T-helper 1 cell treated with Interleukin-12 subunit alpha and Interleukin-12 subunit beta and Interleukin-4 antibody, amounts not matched to agents 30 μg/mL and 1 μg/mL, for 36 hours (primary cell): ENCODE results near the gene CNTF.

Experiments
- H3K27ac Mint-ChIP-seq: one replicate; pipeline ENCODE4 v1.8.0; 2021; ENCODE audit warnings: mild to moderate bottlenecking, mixed read lengths
- H3K27me3 Mint-ChIP-seq: one replicate; pipeline ENCODE4 v1.8.0; 2021; ENCODE audit warnings: low read depth, mixed read lengths
- H3K36me3 Mint-ChIP-seq: one replicate; pipeline ENCODE4 v1.8.0; 2021; ENCODE audit warnings: low read depth, mixed read lengths
- H3K4me1 Mint-ChIP-seq: one replicate; pipeline ENCODE4 v1.8.0; 2021; ENCODE audit warnings: low read depth, mixed read lengths
- H3K4me3 Mint-ChIP-seq: one replicate; pipeline ENCODE4 v1.8.0; 2021; ENCODE audit warnings: mild to moderate bottlenecking, moderate library complexity, mixed read lengths
- H3K9me3 Mint-ChIP-seq: one replicate; pipeline ENCODE4 v1.8.0; 2021; ENCODE audit warnings: mixed read lengths

Gene CNTF

GRCh38 chr11:58647141-58647699 lies 24.8 kb downstream of the CNTF start:
- Mint-ChIP-seq H3K4me3 (no peak overlapping the region), H3K4me1 (no peaks in the 10 kb centered on the region), H3K27ac (no peak overlapping the region), H3K9me3 (peaks cover 8% of the 10 kb centered on the region), H3K36me3 (no peaks in the 10 kb centered on the region), H3K27me3 (no peaks in the 10 kb centered on the region)

GRCh38 chr11:58647866-58648265 lies 25.4 kb downstream of the CNTF start:
- H3K36me3 Mint-ChIP-seq = no peaks in the 10 kb centered on the region
- H3K27me3 Mint-ChIP-seq = no peaks in the 10 kb centered on the region
- H3K4me3 Mint-ChIP-seq = no peak overlapping the region
- no peaks in the 10 kb centered on the region for H3K4me1 Mint-ChIP-seq
- no peak overlapping the region for H3K27ac Mint-ChIP-seq
- peaks cover 8% of the 10 kb centered on the region for H3K9me3 Mint-ChIP-seq

- H3K4me1 Mint-ChIP-seq = peaks cover 4% of the 10 kb centered on the region
- H3K9me3 Mint-ChIP-seq = peaks cover 8% of the 10 kb centered on the region
- no peaks in the 10 kb centered on the region for H3K36me3 Mint-ChIP-seq
- no peak overlapping the region for H3K27ac Mint-ChIP-seq
- no peaks in the 10 kb centered on the region for H3K27me3 Mint-ChIP-seq
- no peak overlapping the region for H3K4me3 Mint-ChIP-seq
These were observed 27.2 kb downstream of the CNTF start for GRCh38 chr11:58649623-58650022.

DNA sequence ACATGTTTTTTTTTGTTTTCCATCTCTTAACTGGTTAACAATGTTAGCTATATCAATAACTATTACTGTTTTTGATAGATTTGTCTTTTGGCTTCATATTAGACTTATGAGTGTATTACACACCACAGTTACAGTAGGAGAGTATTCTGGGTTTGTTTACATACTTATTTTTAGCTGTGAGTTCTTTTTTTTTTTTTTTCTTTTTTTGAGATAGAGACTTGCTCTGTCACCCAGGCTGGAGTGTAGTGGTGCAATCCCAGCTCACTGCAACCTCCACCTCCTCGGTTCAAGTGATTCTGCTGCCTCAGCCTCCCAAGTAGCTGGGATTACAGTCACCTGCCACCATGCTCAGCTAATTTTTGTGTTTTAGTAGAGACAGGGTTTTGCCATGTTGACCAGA lies 28.0 kb downstream of the CNTF start:
- Mint-ChIP-seq H3K4me1 (peaks cover 4% of the 10 kb centered on the region), H3K4me3 (no peak overlapping the region), H3K27ac (no peak overlapping the region)

DNA sequence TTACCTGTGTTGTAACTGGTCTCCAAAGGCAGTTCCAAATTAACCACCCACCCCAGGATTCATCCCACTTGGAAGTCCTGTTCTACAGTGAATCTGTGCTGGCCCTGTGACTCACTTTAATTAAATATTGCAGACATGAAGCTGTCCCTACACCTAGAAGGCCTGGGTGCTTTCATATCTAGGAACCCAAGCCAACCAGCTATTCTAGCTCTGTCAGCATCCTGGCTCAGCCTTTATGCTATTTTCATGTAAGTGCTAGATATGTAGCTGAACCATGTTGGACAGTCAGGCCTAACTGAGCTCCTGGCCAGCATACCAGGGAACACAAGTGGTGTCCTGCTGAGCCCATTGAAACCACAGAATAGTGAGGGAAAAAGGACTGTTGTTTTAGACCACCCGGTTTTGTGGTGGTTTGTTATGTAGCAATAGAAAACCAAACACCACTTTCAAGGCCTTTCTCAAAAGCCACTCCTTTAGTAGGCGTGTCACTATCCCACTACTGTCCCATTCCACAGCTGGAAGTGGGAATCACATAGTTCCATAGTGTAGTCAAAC lies 30.3 kb downstream of the CNTF start:
- no peak overlapping the region for H3K27ac Mint-ChIP-seq
- no peak overlapping the region for H3K4me3 Mint-ChIP-seq
- H3K36me3 Mint-ChIP-seq = no peaks in the 10 kb centered on the region
- H3K27me3 Mint-ChIP-seq = no peaks in the 10 kb centered on the region
- H3K4me1 Mint-ChIP-seq = peaks cover 4% of the 10 kb centered on the region
- no peaks in the 10 kb centered on the region for H3K9me3 Mint-ChIP-seq

More for the DNA sequence above, 28.0 kb downstream of the CNTF start:
- Mint-ChIP-seq H3K27me3 (no peaks in the 10 kb centered on the region), H3K36me3 (no peaks in the 10 kb centered on the region), H3K9me3 (peaks cover 8% of the 10 kb centered on the region)

- H3K36me3 Mint-ChIP-seq = no peaks in the 10 kb centered on the region
- peaks cover 4% of the 10 kb centered on the region for H3K4me1 Mint-ChIP-seq
- H3K27me3 Mint-ChIP-seq = no peaks in the 10 kb centered on the region
- H3K4me3 Mint-ChIP-seq = no peak overlapping the region
- H3K27ac Mint-ChIP-seq = no peak overlapping the region
- H3K9me3 Mint-ChIP-seq = no peaks in the 10 kb centered on the region
These were observed 31.8 kb downstream of the CNTF start for GRCh38 chr11:58654079-58654907.

DNA sequence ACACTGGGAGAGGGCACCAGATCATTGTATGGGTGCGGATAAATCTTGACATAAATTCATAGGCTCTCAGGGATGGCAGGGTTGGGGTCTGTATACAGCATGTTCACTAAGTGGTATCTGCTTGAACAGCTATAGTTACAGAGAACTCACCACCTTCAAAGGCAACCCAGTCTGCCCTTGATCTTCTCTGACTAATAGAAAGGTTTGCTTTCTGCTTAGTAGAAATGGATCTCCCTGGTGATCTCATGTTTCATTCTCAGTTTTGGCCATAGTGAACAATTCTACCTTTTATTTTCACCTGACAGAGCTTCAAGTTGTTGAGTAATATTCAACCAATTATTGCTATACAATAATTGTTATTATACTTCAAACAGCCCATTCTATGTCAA lies 32.4 kb downstream of the CNTF start:
- Mint-ChIP-seq H3K9me3 (no peaks in the 10 kb centered on the region), H3K27ac (no peak overlapping the region), H3K4me3 (no peak overlapping the region), H3K36me3 (no peaks in the 10 kb centered on the region), H3K4me1 (peaks cover 4% of the 10 kb centered on the region), H3K27me3 (no peaks in the 10 kb centered on the region)

DNA sequence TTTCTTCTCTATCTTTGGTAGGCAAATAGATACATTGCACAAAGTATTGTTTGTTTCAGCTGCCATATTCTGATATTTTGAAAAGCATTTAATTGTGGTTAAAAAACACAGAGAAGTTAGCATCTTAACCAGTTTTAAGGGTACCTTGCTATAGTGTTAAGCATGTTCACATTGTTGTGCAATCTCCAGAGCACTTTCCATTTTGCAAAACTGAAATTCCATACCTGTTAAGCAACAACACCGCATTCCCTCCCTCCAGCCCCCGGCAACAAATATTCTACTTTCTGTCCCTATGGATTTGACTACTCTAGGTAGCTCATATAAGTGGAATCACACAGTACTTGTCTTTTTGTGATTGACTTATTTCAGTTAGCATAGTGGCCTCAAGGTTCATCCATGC lies 33.9 kb downstream of the CNTF start:
- no peaks in the 10 kb centered on the region for H3K36me3 Mint-ChIP-seq
- H3K9me3 Mint-ChIP-seq = no peaks in the 10 kb centered on the region
- H3K27me3 Mint-ChIP-seq = no peaks in the 10 kb centered on the region
- H3K27ac Mint-ChIP-seq = no peak overlapping the region
- H3K4me3 Mint-ChIP-seq = no peak overlapping the region
- H3K4me1 Mint-ChIP-seq = peaks cover 4% of the 10 kb centered on the region

DNA sequence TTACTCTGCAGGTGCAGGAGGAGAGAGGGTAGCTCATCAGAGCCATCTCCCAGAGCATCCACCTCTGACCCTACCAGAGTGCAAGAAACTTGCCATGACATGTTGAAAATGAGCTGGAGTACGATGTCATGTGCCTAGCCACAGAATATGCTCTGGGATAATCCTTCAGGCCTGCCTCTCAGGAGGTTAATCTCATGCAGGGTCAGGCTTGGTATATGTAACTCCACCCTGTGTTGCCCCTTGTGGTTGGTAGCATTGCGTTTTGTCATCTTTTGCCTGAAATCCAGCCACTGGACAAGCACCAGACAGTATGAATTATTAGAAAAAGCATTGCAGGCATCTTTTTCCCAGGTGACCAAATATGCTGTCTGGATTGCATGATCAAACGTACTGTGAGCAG lies 36.2 kb downstream of the CNTF start:
- Mint-ChIP-seq H3K27me3 (no peaks in the 10 kb centered on the region), H3K4me3 (no peak overlapping the region), H3K36me3 (no peaks in the 10 kb centered on the region), H3K4me1 (peaks cover 4% of the 10 kb centered on the region), H3K9me3 (no peaks in the 10 kb centered on the region), H3K27ac (no peak overlapping the region)

DNA sequence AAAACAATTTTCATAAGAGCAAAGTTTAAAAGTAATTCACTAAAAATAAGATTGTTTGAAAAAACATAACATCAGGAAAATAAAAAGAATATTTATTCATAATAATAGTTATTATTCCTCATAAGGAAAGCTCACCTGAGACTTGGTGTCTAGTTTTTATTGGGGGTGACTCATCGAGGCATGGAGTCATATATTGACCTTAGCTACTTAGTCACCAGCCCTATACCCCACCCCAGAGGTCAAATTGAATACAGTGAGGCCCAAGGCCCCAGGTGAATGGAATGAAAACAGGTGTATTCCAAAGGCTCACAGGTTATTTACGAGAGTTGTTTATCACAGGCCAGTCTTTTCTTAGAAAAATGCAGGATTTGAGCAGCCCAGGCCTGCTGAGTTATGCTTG lies 36.9 kb downstream of the CNTF start:
- no peak overlapping the region for H3K27ac Mint-ChIP-seq
- no peak overlapping the region for H3K4me3 Mint-ChIP-seq
- H3K36me3 Mint-ChIP-seq = no peaks in the 10 kb centered on the region
- H3K27me3 Mint-ChIP-seq = no peaks in the 10 kb centered on the region
- H3K9me3 Mint-ChIP-seq = no peaks in the 10 kb centered on the region
- no peaks in the 10 kb centered on the region for H3K4me1 Mint-ChIP-seq

GRCh38 chr11:58659910-58660570 lies 37.6 kb downstream of the CNTF start:
- no peaks in the 10 kb centered on the region for H3K36me3 Mint-ChIP-seq
- H3K4me3 Mint-ChIP-seq = no peak overlapping the region
- no peak overlapping the region for H3K27ac Mint-ChIP-seq
- no peaks in the 10 kb centered on the region for H3K27me3 Mint-ChIP-seq
- H3K9me3 Mint-ChIP-seq = no peaks in the 10 kb centered on the region
- no peaks in the 10 kb centered on the region for H3K4me1 Mint-ChIP-seq

DNA sequence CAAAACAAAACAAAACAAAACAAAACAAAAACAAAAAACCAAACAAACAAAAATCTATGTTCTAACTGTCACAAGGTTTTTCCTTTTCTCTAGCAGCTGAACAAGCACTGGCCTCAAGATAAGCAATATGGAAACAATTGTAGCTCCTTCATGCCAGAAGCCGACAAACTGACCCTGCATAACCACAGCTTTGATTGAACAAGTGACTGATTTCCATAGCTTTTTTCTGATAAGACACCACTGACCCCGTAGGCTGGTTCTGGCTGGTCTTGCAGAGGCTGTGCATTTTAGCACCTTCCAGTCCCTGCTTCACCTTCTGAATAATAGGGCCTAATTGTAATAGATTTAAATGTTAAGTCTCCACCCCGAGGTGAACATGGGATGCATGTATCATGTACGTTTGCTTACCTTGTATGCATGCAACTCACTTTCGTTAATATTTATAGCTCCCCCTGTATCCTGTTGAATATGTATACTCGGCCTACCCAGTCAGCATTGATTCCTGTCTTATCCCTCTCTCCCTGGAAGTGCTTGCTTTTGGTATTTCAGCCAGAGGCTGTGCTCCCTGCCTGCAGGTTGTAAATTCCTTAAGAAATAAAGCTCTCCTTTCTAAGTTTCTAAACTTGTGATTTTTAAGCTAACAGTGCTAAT lies 49.6 kb downstream of the CNTF start:
- Mint-ChIP-seq H3K9me3 (no peaks in the 10 kb centered on the region), H3K4me3 (no peak overlapping the region), H3K36me3 (no peaks in the 10 kb centered on the region), H3K27me3 (no peaks in the 10 kb centered on the region), H3K4me1 (no peaks in the 10 kb centered on the region), H3K27ac (no peak overlapping the region)

DNA sequence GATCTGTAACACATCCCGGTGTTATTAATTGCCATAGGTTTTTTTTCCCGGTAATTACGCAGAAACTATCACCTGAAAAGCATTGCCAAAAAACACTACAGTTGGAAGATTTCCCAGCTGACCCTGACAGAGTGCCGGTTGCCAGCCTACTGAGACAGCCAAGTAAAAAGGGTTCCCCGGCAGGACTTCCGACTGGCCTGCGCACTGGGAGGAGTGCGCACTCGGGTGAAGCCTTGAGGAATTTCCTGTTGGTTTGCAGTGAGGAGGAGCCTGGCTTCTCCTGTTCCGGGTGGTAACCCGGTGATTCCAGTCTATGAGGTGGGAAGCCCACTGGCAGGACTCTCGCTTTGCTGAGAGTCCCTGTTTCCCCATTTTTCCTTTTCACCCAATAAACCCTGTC lies 52.1 kb downstream of the CNTF start:
- H3K4me1 Mint-ChIP-seq = no peaks in the 10 kb centered on the region
- H3K9me3 Mint-ChIP-seq = no peaks in the 10 kb centered on the region
- H3K27ac Mint-ChIP-seq = no peak overlapping the region
- H3K27me3 Mint-ChIP-seq = no peaks in the 10 kb centered on the region
- H3K4me3 Mint-ChIP-seq = no peak overlapping the region
- H3K36me3 Mint-ChIP-seq = no peaks in the 10 kb centered on the region
